Fibroblast of lung (primary cell): Measurements from ENCODE around the gene SDK1. TPM values are rescaled to one million over a fixed set of nuclear protein-coding genes. Genes with fewer than 3 reads are reported as not detected.

Source experiments
- DNase-seq, 2 donors: peaks; one replicate each; pipeline versions ENCODE4 v3.0.0 to v3.0.0-alpha.2; 2010; ENCODE audit warnings: low read depth in 2 of 2
- H2AFZ ChIP-seq: 2 replicates; pipeline ENCODE4 v1.5.1; 2012; ENCODE audit warnings: low read length, control low read depth, inconsistent platforms
- H3K27ac ChIP-seq: 2 replicates; pipeline ENCODE4 v1.5.1; 2011; ENCODE audit warnings: low read length, control low read depth; ENCODE audit not compliant: insufficient read depth
- H3K27me3 ChIP-seq: 2 replicates; pipeline ENCODE4 v1.5.1; 2011; ENCODE audit warnings: mild to moderate bottlenecking, low read length; ENCODE audit not compliant: control insufficient read depth, insufficient read depth
- H3K36me3 ChIP-seq: 2 replicates; pipeline ENCODE4 v1.5.1; 2011; ENCODE audit warnings: low read length; ENCODE audit not compliant: control insufficient read depth, insufficient read depth
- H3K4me1 ChIP-seq: 2 replicates; pipeline ENCODE4 v1.5.1; 2011; ENCODE audit warnings: low read length; ENCODE audit not compliant: control insufficient read depth, insufficient read depth; ENCODE audit errors: extremely low read depth
- H3K4me2 ChIP-seq: 2 replicates; pipeline ENCODE4 v1.5.1; 2011; ENCODE audit warnings: low read length, control low read depth; ENCODE audit not compliant: insufficient read depth; ENCODE audit errors: extremely low read depth
- H3K4me3 ChIP-seq, 4 experiments: fragments of 200-600 bp in 1 of 4; sonication (generic) in 1 of 4; replicated peaks in 1 of 4; 2 replicates each; pipeline ENCODE4 v1.5.1; 2011 to 2016; ENCODE audit warnings: low read length in 4 of 4, low read depth in 3 of 4, mild to moderate bottlenecking in 3 of 4, control low read depth in 2 of 4, inconsistent platforms in 1 of 4, mixed read lengths in 1 of 4; ENCODE audit not compliant: insufficient read depth in 1 of 4; ENCODE audit errors: control extremely low read depth in 1 of 4
- H3K79me2 ChIP-seq: 2 replicates; pipeline ENCODE4 v1.5.1; 2012; ENCODE audit warnings: mild to moderate bottlenecking, low read length, inconsistent platforms; ENCODE audit not compliant: control insufficient read depth, insufficient read depth
- H3K9ac ChIP-seq: 2 replicates; pipeline ENCODE4 v1.5.1; 2011; ENCODE audit warnings: mild to moderate bottlenecking, low read length, control low read depth; ENCODE audit not compliant: insufficient read depth
- H3K9me3 ChIP-seq: 2 replicates; pipeline ENCODE4 v1.5.1; 2012; ENCODE audit warnings: low read depth, low read length; ENCODE audit not compliant: control insufficient read depth, insufficient read depth
- H4K20me1 ChIP-seq: 2 replicates; pipeline ENCODE4 v1.5.1; 2011; ENCODE audit warnings: low read length; ENCODE audit not compliant: control insufficient read depth, insufficient read depth; ENCODE audit errors: extremely low read depth
- EZH2 ChIP-seq: IDR thresholded peaks from 2 replicates; pipeline ENCODE4 v1.5.1; 2012; ENCODE audit warnings: low read length, control low read depth, mild to moderate bottlenecking; ENCODE audit errors: missing control alignments
- polyA plus RNA-seq, 2 donors: library from polyadenylated mRNA; depleted of rRNA in 1 of 2; stranded (reverse) in 1 of 2; unstranded in 1 of 2; fragments of >200 nt; gene quantifications; 2 replicates each; pipeline ENCODE4 v1.2.1, GENCODE V29; 2011 to 2012; ENCODE audit warnings: missing spikeins in 1 of 2
- total RNA-seq: library from RNA; depleted of rRNA; stranded (reverse); fragments of >200 nt; gene quantifications from 2 replicates; pipeline ENCODE4 v1.2.1, GENCODE V29; 2014
- TF ChIP-seq, protein P1 (sequence below), 2 donors: IDR thresholded peaks in 1 of 2; conservative IDR thresholded peaks in 1 of 2; 1 replicate in 1 of 2; 2 replicates in 1 of 2; pipeline ENCODE4 v1.5.1; 2011 to 2012; ENCODE audit warnings: low read length in 2 of 2, control low read depth in 1 of 2, inconsistent platforms in 1 of 2, low read depth in 1 of 2, mild to moderate bottlenecking in 1 of 2

SDK1 gene
- total and polyA plus RNA-seq, 2 donors (not counting 1 experiment from before 2014, with no cell fraction given) = 1.0 to 8.6 TPM

GRCh38 chr7:4170997-4171786 is 870.1 kb downstream of the SDK1 start:
- TF ChIP-seq EZH2 = no peak
- TF ChIP-seq, protein P1, sequence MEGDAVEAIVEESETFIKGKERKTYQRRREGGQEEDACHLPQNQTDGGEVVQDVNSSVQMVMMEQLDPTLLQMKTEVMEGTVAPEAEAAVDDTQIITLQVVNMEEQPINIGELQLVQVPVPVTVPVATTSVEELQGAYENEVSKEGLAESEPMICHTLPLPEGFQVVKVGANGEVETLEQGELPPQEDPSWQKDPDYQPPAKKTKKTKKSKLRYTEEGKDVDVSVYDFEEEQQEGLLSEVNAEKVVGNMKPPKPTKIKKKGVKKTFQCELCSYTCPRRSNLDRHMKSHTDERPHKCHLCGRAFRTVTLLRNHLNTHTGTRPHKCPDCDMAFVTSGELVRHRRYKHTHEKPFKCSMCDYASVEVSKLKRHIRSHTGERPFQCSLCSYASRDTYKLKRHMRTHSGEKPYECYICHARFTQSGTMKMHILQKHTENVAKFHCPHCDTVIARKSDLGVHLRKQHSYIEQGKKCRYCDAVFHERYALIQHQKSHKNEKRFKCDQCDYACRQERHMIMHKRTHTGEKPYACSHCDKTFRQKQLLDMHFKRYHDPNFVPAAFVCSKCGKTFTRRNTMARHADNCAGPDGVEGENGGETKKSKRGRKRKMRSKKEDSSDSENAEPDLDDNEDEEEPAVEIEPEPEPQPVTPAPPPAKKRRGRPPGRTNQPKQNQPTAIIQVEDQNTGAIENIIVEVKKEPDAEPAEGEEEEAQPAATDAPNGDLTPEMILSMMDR (conservative IDR thresholded peaks at IDR 0.05 in 1 of 2, IDR thresholded peaks at IDR 0.05 in 1 of 2; ENCODE audit: low read depth in 1 of 2, low read length in 2 of 2) = no peak
- Histone ChIP-seq H3K9me3 (no peaks in the 10 kb centered on the region), H3K79me2 (no peaks in the 10 kb centered on the region), H2AFZ (no peak overlapping the region), H4K20me1 (no peaks in the 10 kb centered on the region), H3K4me1 (no peaks in the 10 kb centered on the region), H3K36me3 (no peaks in the 10 kb centered on the region), H3K9ac (no peak overlapping the region), H3K27ac (no peak overlapping the region), H3K27me3 (no peaks in the 10 kb centered on the region), H3K4me3 (no peak overlapping the region), H3K4me2 (no peak overlapping the region)
- no peak for DNase-seq

DNA sequence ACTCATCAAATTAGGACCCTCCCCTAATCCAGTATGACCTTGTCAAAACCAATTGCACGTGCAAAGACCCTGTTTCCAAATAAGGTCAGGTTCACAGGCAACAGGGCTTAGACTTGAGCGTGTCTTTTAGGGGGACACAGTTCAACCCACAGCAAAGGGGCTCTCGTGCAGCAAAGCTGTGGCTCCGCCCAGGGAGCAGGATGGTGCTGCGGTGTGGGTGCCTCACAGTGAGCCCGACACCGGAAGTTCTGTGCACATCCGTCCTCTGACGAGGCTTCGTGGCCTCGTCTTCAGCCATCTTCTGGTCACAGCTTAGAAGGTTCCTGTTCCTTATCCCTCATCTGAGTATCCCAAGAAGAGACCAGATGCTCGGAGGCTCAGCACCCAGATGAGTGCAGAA is 871.8 kb downstream of the SDK1 start:
- no peak overlapping the region for H3K4me3 ChIP-seq
- TF ChIP-seq, protein P1 (conservative IDR thresholded peaks at IDR 0.05 in 1 of 2, IDR thresholded peaks at IDR 0.05 in 1 of 2; ENCODE audit: low read depth in 1 of 2, low read length in 2 of 2) = no peak
- TF ChIP-seq EZH2 = no peak

GRCh38 chr7:4173615-4174014 is 872.6 kb downstream of the SDK1 start:
- Histone ChIP-seq H3K36me3 (no peaks in the 10 kb centered on the region), H3K4me1 (no peaks in the 10 kb centered on the region), H3K9me3 (no peaks in the 10 kb centered on the region), H3K27me3 (no peaks in the 10 kb centered on the region), H3K4me3 (no peak overlapping the region), H3K9ac (no peak overlapping the region), H3K79me2 (no peaks in the 10 kb centered on the region), H3K4me2 (no peak overlapping the region), H4K20me1 (no peaks in the 10 kb centered on the region), H3K27ac (no peak overlapping the region), H2AFZ (no peak overlapping the region)
- TF ChIP-seq, protein P1 (conservative IDR thresholded peaks at IDR 0.05 in 1 of 2, IDR thresholded peaks at IDR 0.05 in 1 of 2; ENCODE audit: low read depth in 1 of 2, low read length in 2 of 2) = no peak
- TF ChIP-seq EZH2 = no peak
- no peak for DNase-seq

More for the DNA sequence above, 871.8 kb downstream of the SDK1 start:
- no peaks in the 10 kb centered on the region for H3K4me1 ChIP-seq
- no peaks in the 10 kb centered on the region for H3K79me2 ChIP-seq
- H3K4me2 ChIP-seq = no peak overlapping the region
- DNase-seq = no peak
- H3K27ac ChIP-seq = no peak overlapping the region
- no peak overlapping the region for H3K9ac ChIP-seq
- H2AFZ ChIP-seq = no peak overlapping the region
- H4K20me1 ChIP-seq = no peaks in the 10 kb centered on the region
- H3K9me3 ChIP-seq = no peaks in the 10 kb centered on the region
- no peaks in the 10 kb centered on the region for H3K27me3 ChIP-seq
- H3K36me3 ChIP-seq = no peaks in the 10 kb centered on the region
